22Rv1 (cell line): ENCODE measurements around the gene MTFR2.

Experiments
- ZFX ChIP-seq: fragments of 450-650 bp; IDR thresholded peaks from 2 replicates; pipeline ENCODE4 v1.6.1; 2017; ENCODE audit warnings: antibody characterized with exemption, borderline replicate concordance
- TF ChIP-seq, protein P1 (sequence below): fragments of 450-650 bp; IDR thresholded peaks from 2 replicates; pipeline ENCODE4 v1.5.1; 2017; ENCODE audit warnings: mild to moderate bottlenecking

DNA sequence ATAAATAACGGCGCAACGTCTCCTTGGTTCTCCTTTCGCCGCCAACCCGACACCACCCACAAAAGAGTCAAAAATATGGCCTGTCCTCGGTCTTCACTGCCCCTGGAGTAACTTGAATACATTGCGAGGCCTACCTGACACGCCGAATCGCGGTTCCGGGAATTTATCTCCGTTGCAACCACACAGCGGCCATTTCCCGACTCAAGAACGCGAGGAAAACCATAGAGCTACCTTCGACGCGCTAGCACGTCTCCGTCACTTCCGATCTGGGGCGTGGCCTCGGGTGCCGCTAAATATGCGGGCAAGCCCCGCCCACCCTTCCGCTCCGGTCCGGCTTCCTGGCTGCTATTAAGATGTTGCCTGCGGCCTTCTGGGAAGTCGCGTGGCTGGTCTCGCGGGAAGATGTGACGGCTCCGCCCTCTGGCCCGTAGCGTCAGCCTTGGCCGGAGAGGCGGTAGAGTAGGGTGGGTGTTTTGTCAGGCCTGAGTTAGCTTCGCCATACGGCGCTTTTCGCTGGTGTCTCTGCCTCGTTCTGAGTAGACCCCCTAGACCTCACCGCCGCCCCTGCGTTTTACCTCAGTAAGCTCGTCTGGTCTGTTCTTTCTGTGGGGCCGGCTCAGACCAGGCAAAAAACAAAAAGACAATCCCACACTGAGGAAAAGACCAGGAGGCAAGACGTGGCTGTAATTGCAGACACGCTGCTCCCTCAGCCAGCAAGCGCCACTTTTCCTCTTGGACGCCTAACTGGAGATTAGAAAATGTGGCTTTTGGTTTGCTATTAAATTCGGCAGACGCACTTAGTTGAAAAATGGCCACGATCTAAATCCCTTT, 39.7 kb upstream of the MTFR2 start, which contains the start of gene BCLAF1:
- TF ChIP-seq, protein P1, sequence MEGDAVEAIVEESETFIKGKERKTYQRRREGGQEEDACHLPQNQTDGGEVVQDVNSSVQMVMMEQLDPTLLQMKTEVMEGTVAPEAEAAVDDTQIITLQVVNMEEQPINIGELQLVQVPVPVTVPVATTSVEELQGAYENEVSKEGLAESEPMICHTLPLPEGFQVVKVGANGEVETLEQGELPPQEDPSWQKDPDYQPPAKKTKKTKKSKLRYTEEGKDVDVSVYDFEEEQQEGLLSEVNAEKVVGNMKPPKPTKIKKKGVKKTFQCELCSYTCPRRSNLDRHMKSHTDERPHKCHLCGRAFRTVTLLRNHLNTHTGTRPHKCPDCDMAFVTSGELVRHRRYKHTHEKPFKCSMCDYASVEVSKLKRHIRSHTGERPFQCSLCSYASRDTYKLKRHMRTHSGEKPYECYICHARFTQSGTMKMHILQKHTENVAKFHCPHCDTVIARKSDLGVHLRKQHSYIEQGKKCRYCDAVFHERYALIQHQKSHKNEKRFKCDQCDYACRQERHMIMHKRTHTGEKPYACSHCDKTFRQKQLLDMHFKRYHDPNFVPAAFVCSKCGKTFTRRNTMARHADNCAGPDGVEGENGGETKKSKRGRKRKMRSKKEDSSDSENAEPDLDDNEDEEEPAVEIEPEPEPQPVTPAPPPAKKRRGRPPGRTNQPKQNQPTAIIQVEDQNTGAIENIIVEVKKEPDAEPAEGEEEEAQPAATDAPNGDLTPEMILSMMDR = no peak
- no peak for TF ChIP-seq ZFX
